ENCODE measurements around the gene SLC26A1.

SLC26A1 gene

GRCh38 chr4:951594-952468 is 41.4 kb downstream of the SLC26A1 start:
- DNase-seq (ENCODE audit: insufficient read length, low spot score): no peak
- FAIRE-seq: no peak
- TF ChIP-seq CTCF (IDR thresholded peaks at IDR 0.05; ENCODE audit: insufficient read depth, missing control alignments): no peak

- no peak for FAIRE-seq
- DNase-seq (ENCODE audit: insufficient read length, low spot score): no peak
- TF ChIP-seq CTCF (IDR thresholded peaks at IDR 0.05; ENCODE audit: insufficient read depth, missing control alignments): no peak
These were observed 42.0 kb downstream of the SLC26A1 start for GRCh38 chr4:951186-951585.

GRCh38 chr4:950136-951020 is 42.8 kb downstream of the SLC26A1 start:
- DNase-seq (ENCODE audit: insufficient read length, low spot score) (no peak), FAIRE-seq (no peak)

GRCh38 chr4:949656-950055 is 43.5 kb downstream of the SLC26A1 start:
- no peak for TF ChIP-seq CTCF (IDR thresholded peaks at IDR 0.05; ENCODE audit: insufficient read depth, missing control alignments)
- FAIRE-seq (no peak), DNase-seq (ENCODE audit: insufficient read length, low spot score) (no peak)

More at GRCh38 chr4:950136-951020, 42.8 kb downstream of the SLC26A1 start:
- TF ChIP-seq CTCF (IDR thresholded peaks at IDR 0.05; ENCODE audit: insufficient read depth, missing control alignments): no peak

- no peak for TF ChIP-seq CTCF (IDR thresholded peaks at IDR 0.05; ENCODE audit: insufficient read depth, missing control alignments)
- FAIRE-seq (no peak), DNase-seq (ENCODE audit: insufficient read length, low spot score) (no peak)
These were observed 44.3 kb downstream of the SLC26A1 start for GRCh38 chr4:948936-949300.

GRCh38 chr4:948101-948935 is 44.9 kb downstream of the SLC26A1 start:
- no peak for DNase-seq (ENCODE audit: insufficient read length, low spot score)
- no peak for TF ChIP-seq CTCF (IDR thresholded peaks at IDR 0.05; ENCODE audit: insufficient read depth, missing control alignments)
- no peak for FAIRE-seq
